Psoas muscle (tissue), 8 donors: ENCODE data around the gene RALGAPA2. TPM values are rescaled to one million over a fixed set of nuclear protein-coding genes. Genes with fewer than 3 reads are reported as not detected.

Experiments used
- ATAC-seq, 4 donors: fragments of 200-7000 bp; cut with Tn5 transposase; one replicate each; pipeline ENCODE4 v1.9.1; 2020; ENCODE audit warnings: moderate library complexity in 3 of 4, mild to moderate bottlenecking in 2 of 4
- DNase-seq, 2 donors: peaks; one replicate each; pipeline ENCODE4 v3.0.0-alpha.2; 2020
- H3K27ac ChIP-seq: fragments of 200-600 bp; one replicate; pipeline ENCODE4 v1.8.0; 2022
- H3K27me3 ChIP-seq, 3 donors: fragments of 200-600 bp in 1 of 3; one replicate each; pipeline versions ENCODE4 v1.6.1 to v1.8.0; 2013 to 2022; ENCODE audit warnings: low read length in 2 of 3, mild to moderate bottlenecking in 2 of 3, moderate library complexity in 1 of 3; ENCODE audit not compliant: insufficient read depth in 3 of 3
- H3K36me3 ChIP-seq, 2 donors: fragments of 200-600 bp in 1 of 2; one replicate each; pipeline versions ENCODE4 v1.6.1 to v1.8.0; 2013 to 2022; ENCODE audit warnings: low read depth in 1 of 2, mild to moderate bottlenecking in 1 of 2, moderate library complexity in 1 of 2; ENCODE audit not compliant: insufficient read depth in 1 of 2
- H3K4me1 ChIP-seq: fragments of 200-600 bp; one replicate; pipeline ENCODE4 v1.8.0; 2022
- H3K4me3 ChIP-seq: fragments of 200-600 bp; one replicate; pipeline ENCODE4 v1.8.0; 2022; ENCODE audit warnings: mild to moderate bottlenecking
- H3K9me3 ChIP-seq: fragments of 200-600 bp; one replicate; pipeline ENCODE4 v1.8.0; 2022
- CTCF ChIP-seq: fragments of 200-600 bp; IDR thresholded peaks from one replicate; pipeline ENCODE4 v1.8.0; 2022; ENCODE audit warnings: antibody characterized with exemption
- WGBS, 3 donors: extraction: QIAGEN DNeasy Blood & Tissue Kit; methylation state at CpG; one replicate each; pipeline versions ENCODE4 v1.1.6 to v1.1.7; 2013; 5-methylcytosine and 5-hydroxymethylcytosine counted together
- intact Hi-C, 2 donors: fragments of 100-400 bp; cut with DNase I; formaldehyde crosslinking; loops; one replicate each; pipeline versions ENCODE4 v1.11.0 to v1.14.2; 2022
- polyA plus RNA-seq, 3 donors: library from polyadenylated mRNA; stranded (reverse); fragments of 200-250 nt; gene quantifications; one replicate each; pipeline ENCODE4 v1.2.3, GENCODE V29; 2013
- total RNA-seq, 4 donors: library from RNA; stranded (reverse); fragmentation: NEBNext Ultra II Directional in 2 of 4; extraction: Animal tissue kit (Norgen Biotek cat#: 25700) in 2 of 4; gene quantifications; one replicate each; pipeline versions ENCODE4 v1.2.1 to v1.2.4, GENCODE V29; 2021 to 2023
- donor health status: healthy with polysubstance abuse.
- donor health status: DM: no; HTN: no; CAD: no; lungs with moderate emphysema.
- donor health status: Bipolar disorder and iron deficiency.
- donor health status: healthy.
- donor health status: DM: yes; HTN: yes; CAD: no.
- donor health status: DM: no; HTN: no; CAD: no.
- donor health status: DM: no; HTN: no; CAD: no.
- donor health status: DM: yes; HTN: yes; CAD: no.

Gene RALGAPA2
- total and polyA plus RNA-seq, 7 donors, result 12.2 to 75.5 (median 51.1) TPM

- peaks cover 10 to 87% of the 10 kb centered on the region in 2 donors for H3K36me3 ChIP-seq
- intact Hi-C loops, result no loop called here
- no peaks in the 10 kb centered on the region for H3K27me3 ChIP-seq
- no peaks in the 10 kb centered on the region for H3K4me1 ChIP-seq
- H3K27ac ChIP-seq, result no peak overlapping the region
- TF ChIP-seq CTCF, result no peak
- H3K4me3 ChIP-seq, result no peak overlapping the region
- H3K9me3 ChIP-seq, result no peaks in the 10 kb centered on the region
- ATAC-seq (no peak), DNase-seq (no peak)
- 93 to 97% (median 97%) methylated on average over 5 of the region's 5 CpGs for WGBS, 3 donors
Measured at GRCh38 chr20:20491784-20492264, 220.6 kb downstream of the RALGAPA2 start.

- Histone ChIP-seq H3K4me1 (no peaks in the 10 kb centered on the region), H3K27ac (no peak overlapping the region), H3K9me3 (no peaks in the 10 kb centered on the region), H3K36me3 (peaks cover 10 to 87% of the 10 kb centered on the region in 2 donors), H3K27me3 (no peaks in the 10 kb centered on the region), H3K4me3 (no peak overlapping the region)
- intact Hi-C loops, result no loop called here
- no peak for TF ChIP-seq CTCF
- ATAC-seq, result no peak
- DNase-seq, result no peak
- 91 to 93% (median 92%) methylated on average over 5 of the region's 5 CpGs for WGBS, 3 donors
Measured at GRCh38 chr20:20491110-20491783, 221.2 kb downstream of the RALGAPA2 start.

- no peak for TF ChIP-seq CTCF
Measured at GRCh38 chr20:20490673-20491072, 221.8 kb downstream of the RALGAPA2 start.

GRCh38 chr20:20489648-20490341, 222.6 kb downstream of the RALGAPA2 start:
- no peaks in the 10 kb centered on the region for H3K27me3 ChIP-seq
- H3K27ac ChIP-seq, result no peak overlapping the region
- no peaks in the 10 kb centered on the region for H3K9me3 ChIP-seq
- peaks cover 8 to 72% of the 10 kb centered on the region in 2 donors for H3K36me3 ChIP-seq
- intact Hi-C loops, result no loop called here
- no peak for DNase-seq
- 88 to 92% (median 89%) methylated on average over 6 of the region's 6 CpGs for WGBS, 3 donors
- no peak for TF ChIP-seq CTCF
- no peak overlapping the region for H3K4me3 ChIP-seq
- H3K4me1 ChIP-seq, result no peaks in the 10 kb centered on the region
- ATAC-seq, result no peak

More at GRCh38 chr20:20490673-20491072, 221.8 kb downstream of the RALGAPA2 start:
- Histone ChIP-seq H3K27ac (no peak overlapping the region), H3K4me3 (no peak overlapping the region), H3K9me3 (no peaks in the 10 kb centered on the region), H3K36me3 (peaks cover 10 to 81% of the 10 kb centered on the region in 2 donors), H3K27me3 (no peaks in the 10 kb centered on the region), H3K4me1 (no peaks in the 10 kb centered on the region)
- ATAC-seq, result no peak
- DNase-seq, result no peak
- intact Hi-C loops, result no loop called here
- WGBS, 3 donors, result 96 to 100% (median 100%) methylated on average over 3 of the region's 3 CpGs
